Panc1 (cell line): ENCODE data around the gene TMC3. TPM values are rescaled to one million over a fixed set of nuclear protein-coding genes. Genes with fewer than 3 reads are reported as not detected.

Experiments used
- ATAC-seq: fragments of 200-7000 bp; cut with Tn5 transposase; 2 replicates; pipeline ENCODE4 v1.9.1; 2020; ENCODE audit warnings: mild to moderate bottlenecking, moderate library complexity
- BruUV-seq: library from RNA; stranded (reverse); fragments of 400-500 nt; replicated peaks from 2 replicates; lab custom pipeline; 2021; lab: Mats Ljungman, UMichigan
- CTCF ChIA-PET: fragments of 300-600 bp; sonication (Branson Sonifier 250); formaldehyde crosslinking; loops from one replicate; lab custom pipeline; 2022; ENCODE audit warnings: antibody characterized with exemption; lab: Charles Lee
- POLR2A ChIA-PET: fragments of 300-600 bp; sonication (Branson Sonifier 250); formaldehyde crosslinking; loops from one replicate; lab custom pipeline; 2022; ENCODE audit warnings: antibody characterized with exemption; lab: Charles Lee
- DNase-seq: peaks from one replicate; pipeline ENCODE4 v3.0.0-alpha.2; 2010; ENCODE audit warnings: low read depth, low spot score
- H3K27ac ChIP-seq: 2 replicates; pipeline ENCODE4 v1.5.1; 2011; ENCODE audit warnings: mild to moderate bottlenecking, low read length, inconsistent platforms
- H3K27me3 ChIP-seq: fragments of 200-500 bp; sonication (Bioruptor generic); 2 replicates; pipeline ENCODE4 v1.6.0; 2014; ENCODE audit warnings: low read length, inconsistent platforms; ENCODE audit not compliant: control insufficient read depth, insufficient read depth
- H3K36me3 ChIP-seq: fragments of 200-500 bp; sonication (Bioruptor generic); 2 replicates; pipeline ENCODE4 v1.5.1; 2014; ENCODE audit warnings: inconsistent platforms, mild to moderate bottlenecking, low read length, moderate library complexity; ENCODE audit not compliant: control insufficient read depth, insufficient read depth
- H3K4me1 ChIP-seq: 2 replicates; pipeline ENCODE4 v1.5.1; 2011; ENCODE audit warnings: inconsistent platforms, mild to moderate bottlenecking, low read length, moderate library complexity; ENCODE audit not compliant: control insufficient read depth, insufficient read depth
- H3K4me3 ChIP-seq, 2 experiments: 2 replicates each; pipeline ENCODE4 v1.5.1; 2011 to 2012; ENCODE audit warnings: low read depth in 2 of 2, low read length in 2 of 2, mild to moderate bottlenecking in 2 of 2, inconsistent platforms in 1 of 2, moderate library complexity in 1 of 2
- H3K9me3 ChIP-seq: fragments of 200-500 bp; sonication (Bioruptor generic); 2 replicates; pipeline ENCODE4 v1.5.1; 2014; ENCODE audit warnings: low read depth, mild to moderate bottlenecking, inconsistent platforms, low read length, moderate library complexity; ENCODE audit not compliant: control insufficient read depth, insufficient read depth
- POLR2AphosphoS5 ChIP-seq: IDR thresholded peaks from 2 replicates; pipeline ENCODE4 v1.6.1; 2012; ENCODE audit warnings: mild to moderate bottlenecking, low read depth, low read length, moderate library complexity
- SIN3A ChIP-seq: IDR thresholded peaks from 2 replicates; pipeline ENCODE4 v1.6.1; 2012; ENCODE audit warnings: low read depth, mild to moderate bottlenecking, low read length, moderate library complexity, borderline replicate concordance; ENCODE audit not compliant: insufficient read depth
- TCF7L2 ChIP-seq: IDR thresholded peaks from 2 replicates; pipeline ENCODE4 v1.6.1; 2011; ENCODE audit warnings: mild to moderate bottlenecking, low read depth, low read length, inconsistent platforms
- in situ Hi-C: cut with HindIII; loops from 2 replicates; pipeline ENCODE4 v1.10.0; 2016; ENCODE audit warnings: low sequenced_read_pairs, low pct_unique_long_range_greater_than_20kb
- intact Hi-C: fragments of 100-400 bp; cut with micrococcal nuclease; formaldehyde crosslinking; loops from one replicate; pipeline ENCODE4 v1.10.0; 2022; ENCODE audit not compliant: unreplicated experiment
- total RNA-seq: library from RNA; stranded (reverse); gene quantifications from one replicate; pipeline ENCODE4 v1.2.1, GENCODE V29; 2021; ENCODE audit not compliant: unreplicated experiment
- TF ChIP-seq, protein P1 (sequence below), 2 experiments: IDR thresholded peaks; 2 replicates each; pipeline ENCODE4 v1.6.1; 2011 to 2012; ENCODE audit warnings: low read depth in 2 of 2, control low read depth in 1 of 2, low read length in 1 of 2, mild to moderate bottlenecking in 1 of 2, moderate library complexity in 1 of 2; ENCODE audit not compliant: insufficient read depth in 1 of 2
- TF ChIP-seq, protein P2 (sequence below): fragments of 450-650 bp; IDR thresholded peaks from 2 replicates; pipeline ENCODE4 v1.5.1; 2017; ENCODE audit warnings: mild to moderate bottlenecking

TMC3 gene
- total RNA-seq, 1 experiment from 2014 or later, result not detected

DNA sequence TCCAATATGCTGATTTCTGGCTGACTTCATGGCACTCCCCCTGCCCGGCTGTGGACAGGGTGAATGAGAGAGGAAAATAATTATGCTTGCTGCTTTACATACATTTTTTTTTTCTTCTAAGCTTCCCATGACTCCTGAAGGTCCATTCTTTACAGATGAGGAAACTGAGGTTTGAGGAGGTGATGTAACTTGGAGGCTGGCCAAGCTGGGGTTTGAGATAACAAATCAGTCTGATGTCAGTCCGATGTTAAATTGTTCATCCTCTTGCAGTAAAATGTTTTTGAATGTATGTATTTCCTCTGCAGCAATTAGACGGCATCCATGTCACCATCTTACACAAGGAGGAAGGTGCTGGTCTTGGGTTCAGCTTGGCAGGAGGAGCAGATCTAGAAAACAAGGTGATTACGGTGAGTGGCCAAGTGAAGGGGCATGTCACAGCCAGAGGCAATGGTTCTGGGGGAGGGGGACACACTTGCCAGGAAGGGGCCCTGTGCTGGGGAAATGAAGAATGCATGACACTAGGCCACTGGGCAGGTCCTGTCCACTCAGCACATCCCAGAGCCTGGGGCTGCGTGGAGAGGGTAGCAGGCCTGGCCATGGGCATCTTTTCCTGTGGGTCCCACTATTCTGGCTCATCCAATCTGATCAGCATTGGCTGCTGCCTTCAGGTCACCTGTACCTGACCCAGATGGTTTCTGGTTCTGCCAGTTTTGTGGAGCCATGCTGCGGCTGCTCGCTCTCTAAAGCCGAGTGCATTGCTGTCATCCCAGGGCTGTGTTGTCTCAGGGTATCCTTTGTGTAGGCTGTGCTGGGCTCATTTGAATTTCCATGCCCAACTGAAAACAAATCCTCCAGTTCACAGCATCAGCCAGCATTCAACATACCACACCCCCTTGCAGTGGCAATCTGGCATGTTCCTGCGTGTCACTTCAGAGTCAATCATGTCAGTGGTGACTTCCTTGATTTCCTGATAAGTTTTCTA, 70.5 kb downstream of the TMC3 start:
- in situ Hi-C loops, result no loop called here
- POLR2A ChIA-PET, result no interaction called here
- Histone ChIP-seq H3K4me3 (no peak overlapping the region), H3K36me3 (no peaks in the 10 kb centered on the region), H3K4me1 (no peaks in the 10 kb centered on the region), H3K27ac (no peak overlapping the region), H3K27me3 (no peaks in the 10 kb centered on the region; the same call in 1 of the 2 replicates), H3K9me3 (no peaks in the 10 kb centered on the region)
- DNase-seq (no peak), ATAC-seq (no peak)
- no TSS peak for BruUV-seq
- CTCF ChIA-PET, result no interaction called here
- intact Hi-C loops, result no loop called here
- TF ChIP-seq, protein P1, sequence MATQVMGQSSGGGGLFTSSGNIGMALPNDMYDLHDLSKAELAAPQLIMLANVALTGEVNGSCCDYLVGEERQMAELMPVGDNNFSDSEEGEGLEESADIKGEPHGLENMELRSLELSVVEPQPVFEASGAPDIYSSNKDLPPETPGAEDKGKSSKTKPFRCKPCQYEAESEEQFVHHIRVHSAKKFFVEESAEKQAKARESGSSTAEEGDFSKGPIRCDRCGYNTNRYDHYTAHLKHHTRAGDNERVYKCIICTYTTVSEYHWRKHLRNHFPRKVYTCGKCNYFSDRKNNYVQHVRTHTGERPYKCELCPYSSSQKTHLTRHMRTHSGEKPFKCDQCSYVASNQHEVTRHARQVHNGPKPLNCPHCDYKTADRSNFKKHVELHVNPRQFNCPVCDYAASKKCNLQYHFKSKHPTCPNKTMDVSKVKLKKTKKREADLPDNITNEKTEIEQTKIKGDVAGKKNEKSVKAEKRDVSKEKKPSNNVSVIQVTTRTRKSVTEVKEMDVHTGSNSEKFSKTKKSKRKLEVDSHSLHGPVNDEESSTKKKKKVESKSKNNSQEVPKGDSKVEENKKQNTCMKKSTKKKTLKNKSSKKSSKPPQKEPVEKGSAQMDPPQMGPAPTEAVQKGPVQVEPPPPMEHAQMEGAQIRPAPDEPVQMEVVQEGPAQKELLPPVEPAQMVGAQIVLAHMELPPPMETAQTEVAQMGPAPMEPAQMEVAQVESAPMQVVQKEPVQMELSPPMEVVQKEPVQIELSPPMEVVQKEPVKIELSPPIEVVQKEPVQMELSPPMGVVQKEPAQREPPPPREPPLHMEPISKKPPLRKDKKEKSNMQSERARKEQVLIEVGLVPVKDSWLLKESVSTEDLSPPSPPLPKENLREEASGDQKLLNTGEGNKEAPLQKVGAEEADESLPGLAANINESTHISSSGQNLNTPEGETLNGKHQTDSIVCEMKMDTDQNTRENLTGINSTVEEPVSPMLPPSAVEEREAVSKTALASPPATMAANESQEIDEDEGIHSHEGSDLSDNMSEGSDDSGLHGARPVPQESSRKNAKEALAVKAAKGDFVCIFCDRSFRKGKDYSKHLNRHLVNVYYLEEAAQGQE (IDR thresholded peaks at IDR 0.05; ENCODE audit: insufficient read depth in 1 of 2, low read depth in 2 of 2, low read length in 1 of 2), result no peak
- no peak for TF ChIP-seq POLR2AphosphoS5
- no peak for TF ChIP-seq TCF7L2
- TF ChIP-seq, protein P2, sequence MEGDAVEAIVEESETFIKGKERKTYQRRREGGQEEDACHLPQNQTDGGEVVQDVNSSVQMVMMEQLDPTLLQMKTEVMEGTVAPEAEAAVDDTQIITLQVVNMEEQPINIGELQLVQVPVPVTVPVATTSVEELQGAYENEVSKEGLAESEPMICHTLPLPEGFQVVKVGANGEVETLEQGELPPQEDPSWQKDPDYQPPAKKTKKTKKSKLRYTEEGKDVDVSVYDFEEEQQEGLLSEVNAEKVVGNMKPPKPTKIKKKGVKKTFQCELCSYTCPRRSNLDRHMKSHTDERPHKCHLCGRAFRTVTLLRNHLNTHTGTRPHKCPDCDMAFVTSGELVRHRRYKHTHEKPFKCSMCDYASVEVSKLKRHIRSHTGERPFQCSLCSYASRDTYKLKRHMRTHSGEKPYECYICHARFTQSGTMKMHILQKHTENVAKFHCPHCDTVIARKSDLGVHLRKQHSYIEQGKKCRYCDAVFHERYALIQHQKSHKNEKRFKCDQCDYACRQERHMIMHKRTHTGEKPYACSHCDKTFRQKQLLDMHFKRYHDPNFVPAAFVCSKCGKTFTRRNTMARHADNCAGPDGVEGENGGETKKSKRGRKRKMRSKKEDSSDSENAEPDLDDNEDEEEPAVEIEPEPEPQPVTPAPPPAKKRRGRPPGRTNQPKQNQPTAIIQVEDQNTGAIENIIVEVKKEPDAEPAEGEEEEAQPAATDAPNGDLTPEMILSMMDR, result no peak
- TF ChIP-seq SIN3A, result no peak

- in situ Hi-C loops, result no loop called here
- no peak for DNase-seq
- H3K27me3 ChIP-seq, result no peaks in the 10 kb centered on the region; the same call in 1 of the 2 replicates
These were observed 71.3 kb downstream of the TMC3 start for GRCh38 chr15:81302701-81303109.

More at GRCh38 chr15:81302701-81303109, 71.3 kb downstream of the TMC3 start:
- H3K9me3 ChIP-seq, result no peaks in the 10 kb centered on the region
- H3K4me1 ChIP-seq, result no peaks in the 10 kb centered on the region
- BruUV-seq, result no TSS peak
- no peak overlapping the region for H3K4me3 ChIP-seq
- no peak overlapping the region for H3K27ac ChIP-seq
- POLR2A ChIA-PET, result no interaction called here
- CTCF ChIA-PET, result no interaction called here
- TF ChIP-seq POLR2AphosphoS5 (no peak), TCF7L2 (no peak), SIN3A (no peak)
- TF ChIP-seq, protein P2, result no peak
- TF ChIP-seq, protein P1 (IDR thresholded peaks at IDR 0.05; ENCODE audit: insufficient read depth in 1 of 2, low read depth in 2 of 2, low read length in 1 of 2), result no peak
- intact Hi-C loops, result no loop called here
- H3K36me3 ChIP-seq, result no peaks in the 10 kb centered on the region
- no peak for ATAC-seq
